C4-2B (cell line): Measurements from ENCODE around the gene CHST11.

Experiments used
- ZFX ChIP-seq: fragments of 450-650 bp; IDR thresholded peaks from 2 replicates; pipeline ENCODE4 v1.6.1; 2017
- TF ChIP-seq, protein P1 (sequence below): fragments of 450-650 bp; conservative IDR thresholded peaks from 2 replicates; pipeline ENCODE4 v1.5.1; 2017; ENCODE audit warnings: mild to moderate bottlenecking

- TF ChIP-seq, protein P1, sequence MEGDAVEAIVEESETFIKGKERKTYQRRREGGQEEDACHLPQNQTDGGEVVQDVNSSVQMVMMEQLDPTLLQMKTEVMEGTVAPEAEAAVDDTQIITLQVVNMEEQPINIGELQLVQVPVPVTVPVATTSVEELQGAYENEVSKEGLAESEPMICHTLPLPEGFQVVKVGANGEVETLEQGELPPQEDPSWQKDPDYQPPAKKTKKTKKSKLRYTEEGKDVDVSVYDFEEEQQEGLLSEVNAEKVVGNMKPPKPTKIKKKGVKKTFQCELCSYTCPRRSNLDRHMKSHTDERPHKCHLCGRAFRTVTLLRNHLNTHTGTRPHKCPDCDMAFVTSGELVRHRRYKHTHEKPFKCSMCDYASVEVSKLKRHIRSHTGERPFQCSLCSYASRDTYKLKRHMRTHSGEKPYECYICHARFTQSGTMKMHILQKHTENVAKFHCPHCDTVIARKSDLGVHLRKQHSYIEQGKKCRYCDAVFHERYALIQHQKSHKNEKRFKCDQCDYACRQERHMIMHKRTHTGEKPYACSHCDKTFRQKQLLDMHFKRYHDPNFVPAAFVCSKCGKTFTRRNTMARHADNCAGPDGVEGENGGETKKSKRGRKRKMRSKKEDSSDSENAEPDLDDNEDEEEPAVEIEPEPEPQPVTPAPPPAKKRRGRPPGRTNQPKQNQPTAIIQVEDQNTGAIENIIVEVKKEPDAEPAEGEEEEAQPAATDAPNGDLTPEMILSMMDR = no peak
- no peak for TF ChIP-seq ZFX
Measured at GRCh38 chr12:104571328-104571727, 114.6 kb downstream of the CHST11 start.
